Measurements from ENCODE around the gene CALM3.
"Not testable (repeated sequence)": the region's sequence is repeated elsewhere in the genome, so short reads cannot be mapped to it uniquely, and the experiment has no call there.

The CALM3 gene

DNA sequence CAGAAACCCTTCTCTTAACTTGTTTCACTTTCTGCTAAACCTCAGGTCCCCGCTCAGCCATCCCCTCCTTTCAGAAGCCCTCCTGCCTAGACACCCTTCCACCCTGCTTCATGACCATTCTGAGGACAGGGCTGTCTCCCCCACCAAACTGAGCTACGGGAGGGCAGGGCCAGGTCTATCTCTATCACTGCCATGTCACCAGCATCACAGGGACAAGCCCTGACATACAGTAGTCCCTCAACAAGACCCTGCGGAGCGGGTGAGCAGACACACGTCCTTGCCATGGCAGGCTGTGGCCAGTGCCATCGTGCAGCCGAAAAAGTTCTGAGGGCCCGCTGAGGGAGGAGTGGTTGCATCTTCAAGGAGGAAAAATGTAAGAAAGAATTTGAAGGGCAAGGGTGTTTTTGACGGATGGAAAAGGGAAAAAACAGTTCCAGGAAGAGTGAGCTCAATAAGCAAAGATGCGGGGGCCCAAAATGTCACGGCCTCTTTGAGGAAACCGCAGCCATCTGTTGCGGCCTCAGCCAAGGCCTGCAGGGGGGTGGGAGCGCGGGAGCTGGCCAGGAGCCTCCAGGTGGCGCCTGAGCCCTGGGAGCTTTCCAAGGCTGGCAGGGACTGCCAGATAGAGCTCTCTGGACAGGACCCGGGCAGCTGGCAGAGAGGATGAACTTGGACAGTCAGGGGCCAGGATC is 15.6 kb downstream of the CALM3 start:
- peak; percentile 64 for DNase-seq

DNA sequence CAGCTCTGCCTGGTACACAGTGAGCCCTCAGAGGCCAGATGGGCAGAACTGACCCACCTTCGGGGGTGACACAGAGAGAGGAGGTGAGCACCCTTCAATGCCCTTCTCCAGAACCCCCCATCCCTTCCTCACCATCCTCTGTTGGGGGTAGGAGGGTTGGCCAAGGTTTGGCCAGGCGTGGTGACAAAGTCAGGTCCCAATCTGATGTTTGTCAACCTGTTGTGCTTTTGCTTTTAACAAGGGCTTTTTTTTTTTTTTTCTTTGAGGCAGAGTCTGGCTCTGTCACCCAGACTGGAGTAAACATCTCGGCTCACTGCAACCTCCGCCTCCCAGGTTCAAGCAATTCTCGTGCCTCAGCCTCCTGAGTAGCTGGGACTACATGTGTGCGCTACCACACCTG is 16.5 kb downstream of the CALM3 start:
- DNase-seq = no peak

DNA sequence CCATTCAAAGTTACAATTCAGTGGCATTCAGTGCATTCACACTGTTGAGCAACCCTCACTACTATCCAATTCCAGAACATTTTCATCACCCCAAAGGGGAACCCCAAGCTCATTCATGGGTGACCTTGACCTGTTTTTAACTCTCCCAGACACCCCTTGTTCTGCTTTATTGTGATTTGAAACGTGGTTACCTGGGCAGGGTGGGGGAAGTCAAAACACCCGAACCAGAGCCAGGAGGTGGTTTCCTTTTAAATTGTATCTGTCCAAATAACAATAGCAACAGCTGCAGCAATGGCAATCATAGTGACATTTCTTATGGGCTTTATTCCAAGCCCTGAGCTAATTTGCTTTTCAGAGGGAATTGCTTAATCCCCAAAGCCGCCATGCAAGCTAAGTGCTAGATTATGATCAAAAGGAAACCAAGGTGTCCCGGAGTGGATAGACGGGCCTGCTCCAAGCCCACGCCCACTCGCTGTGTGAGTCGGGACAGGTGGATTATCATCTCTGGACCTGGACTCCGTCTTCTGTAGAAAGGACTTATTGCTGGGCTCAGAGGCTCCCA is 17.6 kb downstream of the CALM3 start:
- no peak for DNase-seq

DNA sequence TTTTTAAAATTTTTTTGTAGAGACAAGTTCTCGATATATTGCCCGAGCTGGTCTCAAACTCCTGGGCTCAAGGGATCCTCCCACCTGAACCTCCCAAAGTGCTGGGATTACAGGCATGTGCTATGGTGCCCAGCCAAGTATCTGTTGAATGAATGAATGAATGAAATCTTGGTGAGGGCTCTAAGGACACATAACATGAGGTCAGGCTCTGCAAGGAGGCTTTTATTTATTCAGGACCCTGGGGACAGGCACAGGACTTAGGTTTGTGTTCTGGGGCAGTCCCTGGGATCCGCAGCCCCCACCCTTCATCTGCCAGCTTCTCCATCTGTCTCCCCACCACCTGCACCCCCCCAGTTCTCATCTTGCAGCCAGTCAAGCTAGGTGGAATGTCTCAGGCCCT is 19.1 kb downstream of the CALM3 start:
- DNase-seq = no peak

DNA sequence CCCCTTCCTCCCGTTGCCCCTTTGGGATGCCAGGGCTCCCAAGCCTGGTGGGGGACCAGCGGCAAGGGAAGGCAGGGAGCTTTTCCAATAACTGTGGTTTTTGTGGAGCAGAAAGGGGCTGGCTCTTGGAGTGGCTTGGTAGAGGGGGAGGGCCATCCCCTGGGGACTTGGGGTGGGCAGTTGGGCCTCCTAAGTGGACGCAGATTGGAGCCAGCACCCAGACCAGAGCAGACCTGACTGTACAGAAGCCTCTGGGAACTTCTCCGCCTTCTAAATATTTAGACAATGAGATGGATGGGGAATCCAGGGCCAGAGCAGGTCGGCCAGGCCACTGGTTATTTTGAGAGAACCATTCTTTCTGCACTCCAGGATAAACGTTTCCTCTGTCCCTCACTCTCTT is 19.6 kb downstream of the CALM3 start:
- peak; percentile 64 for DNase-seq

DNA sequence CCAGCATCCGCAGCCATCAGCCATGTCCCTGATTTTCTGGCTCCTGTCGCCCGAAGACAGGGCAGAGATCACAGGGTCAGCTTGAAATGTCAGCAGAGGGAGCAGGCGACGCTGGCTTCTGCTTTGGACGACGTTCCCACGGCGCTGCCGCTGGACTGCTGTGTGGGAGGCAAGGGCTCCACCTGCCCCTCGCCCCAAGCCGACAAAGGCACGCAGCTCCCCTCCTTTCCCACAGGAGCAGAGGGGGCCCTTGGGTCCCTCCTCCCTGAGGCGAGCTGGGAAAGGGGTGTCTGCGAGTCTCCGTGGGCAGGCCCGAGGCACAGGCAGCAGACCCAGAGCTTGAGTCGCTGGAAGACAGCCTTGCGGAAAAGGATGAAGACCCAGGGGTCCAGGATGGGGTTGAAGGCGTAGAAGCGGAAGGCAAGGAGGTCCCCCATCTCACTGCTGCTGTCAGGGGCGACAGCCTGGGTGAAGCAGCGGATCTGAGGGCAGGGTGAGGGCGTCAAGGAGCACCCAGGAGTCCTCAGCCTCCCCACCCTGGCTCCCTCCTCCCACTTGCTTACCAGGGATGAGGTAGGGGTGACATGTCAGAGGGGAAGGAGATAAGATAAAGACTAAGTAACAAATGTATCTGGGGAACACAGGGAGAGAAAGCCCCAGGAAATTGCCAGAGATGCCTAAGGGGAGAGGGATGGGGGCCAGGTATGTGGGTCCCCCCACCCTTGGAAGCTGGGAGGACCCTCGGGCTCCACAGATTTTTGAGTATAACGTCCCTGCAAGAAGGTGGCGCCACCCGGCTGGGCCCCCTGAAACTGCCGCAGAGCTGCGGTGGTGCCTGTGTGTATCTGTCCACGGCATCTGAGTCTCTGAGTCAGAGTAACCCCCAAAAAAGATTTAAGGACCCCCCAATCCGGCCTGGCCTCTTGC is 20.3 kb downstream of the CALM3 start:
- DNase-seq = no peak

DNA sequence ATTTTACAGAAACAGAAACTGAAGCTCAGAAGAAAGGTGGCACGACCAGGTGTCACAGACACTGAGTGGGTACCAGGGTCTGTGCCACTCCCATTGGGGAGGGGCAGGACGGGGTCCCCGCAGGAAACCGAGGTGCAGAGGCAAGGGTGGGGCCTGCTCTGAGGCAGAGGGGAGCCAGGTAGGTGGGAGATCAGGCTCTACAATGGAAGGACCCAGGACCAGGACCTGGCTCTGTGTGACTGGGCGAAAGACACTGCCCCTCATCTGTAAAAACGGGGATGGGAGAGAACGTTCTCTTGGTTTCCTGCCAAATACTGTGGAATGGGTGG is 21.0 kb downstream of the CALM3 start:
- no peak for DNase-seq

DNA sequence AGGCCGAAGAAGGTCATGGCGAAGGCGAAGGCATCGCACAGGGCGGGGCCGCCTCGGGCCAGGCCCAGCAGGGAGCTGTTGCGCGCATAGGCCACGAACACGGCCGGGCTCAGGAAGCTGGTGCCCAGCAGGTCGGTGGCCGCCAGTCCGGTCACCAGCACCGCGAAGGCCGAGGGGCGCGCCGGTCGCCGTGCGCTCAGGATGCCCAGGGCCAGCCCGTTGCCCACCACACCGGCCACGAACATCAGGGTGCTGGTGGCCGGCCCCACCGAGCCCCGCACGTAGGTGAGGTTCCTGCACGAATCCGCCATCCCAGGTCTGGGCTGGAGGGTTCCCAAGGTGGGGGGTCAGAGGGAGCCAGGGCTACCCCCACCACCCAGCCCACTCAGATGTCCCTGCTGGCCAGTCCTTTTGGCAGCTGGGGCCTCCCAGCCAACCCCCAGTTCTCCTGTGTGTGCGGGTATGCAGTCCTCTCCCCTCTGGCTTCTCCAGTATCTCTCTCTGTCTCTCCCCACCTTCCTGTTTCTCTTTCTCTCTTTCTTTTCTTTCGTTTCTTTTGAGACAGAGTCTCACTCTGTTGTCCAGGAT is 22.9 kb downstream of the CALM3 start:
- no peak for DNase-seq

DNA sequence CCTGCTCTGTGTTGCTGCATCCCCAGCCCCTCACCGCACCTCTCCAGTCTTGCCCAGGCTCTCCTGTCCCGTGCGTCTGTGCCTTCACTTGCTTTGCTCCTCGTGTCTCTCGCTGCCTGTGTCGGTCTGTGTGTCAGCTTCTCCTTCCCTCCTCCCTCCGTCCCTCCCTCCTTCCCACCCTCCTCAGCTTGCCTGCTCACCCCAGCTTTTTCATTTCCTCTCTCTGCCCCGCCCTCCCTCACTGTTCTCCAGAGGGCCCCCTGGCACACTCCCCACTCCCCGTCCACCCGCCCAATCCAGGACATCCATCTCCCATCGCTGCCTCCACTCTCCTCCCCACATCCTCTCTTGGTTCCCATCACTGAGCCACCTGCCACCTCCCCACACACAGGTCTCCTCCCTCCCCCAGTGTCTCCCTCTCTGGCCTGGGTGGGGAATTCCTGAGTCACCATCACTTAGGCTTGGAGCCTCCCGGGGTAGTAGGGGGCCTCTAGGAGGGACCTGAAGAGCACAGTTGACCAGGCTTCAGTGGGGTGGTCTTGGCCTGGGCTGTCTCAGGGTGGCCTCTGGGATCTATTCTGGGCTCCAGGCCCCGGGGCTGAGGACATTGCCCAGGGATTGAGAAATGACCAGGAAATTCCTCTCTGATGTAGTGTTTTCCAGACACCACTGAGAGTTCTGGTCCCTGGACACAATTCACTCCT is 24.0 kb downstream of the CALM3 start, which contains the start of gene PTGIR:
Gene PTGIR (minus strand): TSS at position 132 of the 704 bp plus-strand sequence. CDS start 864 bp downstream, outside the sequence.
- peak; percentile 85 for DNase-seq

DNA sequence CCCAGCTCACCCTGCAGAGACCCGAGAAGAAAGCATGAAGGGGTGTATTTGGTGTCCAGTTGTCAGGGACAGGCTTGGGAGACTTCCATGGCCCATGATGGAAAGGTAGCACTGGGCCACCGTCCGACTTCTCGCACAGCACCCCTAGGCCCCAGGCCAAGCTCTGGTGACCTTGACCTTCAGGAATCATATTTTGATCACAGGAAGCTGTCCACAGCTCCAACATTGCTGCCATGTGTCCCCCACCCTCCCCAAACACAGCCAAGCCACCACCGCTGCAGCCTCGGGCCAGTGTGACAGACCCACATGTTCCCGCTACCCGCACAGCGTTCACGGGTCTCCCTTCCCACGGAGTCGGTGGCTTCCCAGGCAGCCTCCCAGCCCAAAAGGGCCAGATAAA is 24.6 kb downstream of the CALM3 start:
- DNase-seq = no peak

DNA sequence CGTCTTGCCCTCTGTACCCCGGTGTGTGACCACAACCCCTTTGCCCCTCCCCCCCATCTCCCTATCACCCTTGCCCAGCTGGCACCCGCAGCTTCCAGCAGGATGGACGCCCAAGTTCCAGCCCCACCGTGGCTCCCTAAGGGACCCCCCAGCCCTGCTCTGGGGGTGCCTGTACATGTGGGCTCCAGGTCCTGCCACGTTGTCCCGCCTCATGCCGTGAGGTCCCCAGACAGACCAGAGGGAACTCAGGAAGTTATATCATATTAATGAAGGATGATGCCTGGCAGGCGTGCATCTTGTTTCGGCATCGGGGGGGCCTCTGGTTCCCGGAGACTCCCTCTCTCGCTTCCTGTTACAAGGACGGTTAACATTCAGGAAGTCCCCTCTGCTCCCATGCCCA is 25.3 kb downstream of the CALM3 start:
- peak; percentile 18 for DNase-seq

DNA sequence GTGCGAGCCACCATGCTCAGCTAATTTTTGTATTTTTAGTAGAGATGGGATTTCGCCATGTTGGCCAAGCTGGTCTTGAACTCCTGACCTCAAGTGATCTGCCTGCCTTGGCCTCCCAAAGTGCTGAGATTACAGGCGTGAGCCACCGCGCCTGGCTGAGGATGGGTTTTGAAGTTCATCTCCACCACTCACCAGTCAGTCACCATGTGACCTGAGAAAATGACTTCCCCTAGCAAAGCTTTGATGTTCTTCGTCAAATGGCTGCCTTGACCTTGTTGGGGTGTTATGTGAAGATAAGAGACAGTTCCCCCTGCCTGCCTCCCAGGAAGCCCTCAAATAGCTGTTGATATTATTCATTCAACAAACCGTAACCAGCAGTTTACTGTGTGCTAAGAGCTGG is 27.8 kb downstream of the CALM3 start:
- not testable (repeated sequence) for DNase-seq

DNA sequence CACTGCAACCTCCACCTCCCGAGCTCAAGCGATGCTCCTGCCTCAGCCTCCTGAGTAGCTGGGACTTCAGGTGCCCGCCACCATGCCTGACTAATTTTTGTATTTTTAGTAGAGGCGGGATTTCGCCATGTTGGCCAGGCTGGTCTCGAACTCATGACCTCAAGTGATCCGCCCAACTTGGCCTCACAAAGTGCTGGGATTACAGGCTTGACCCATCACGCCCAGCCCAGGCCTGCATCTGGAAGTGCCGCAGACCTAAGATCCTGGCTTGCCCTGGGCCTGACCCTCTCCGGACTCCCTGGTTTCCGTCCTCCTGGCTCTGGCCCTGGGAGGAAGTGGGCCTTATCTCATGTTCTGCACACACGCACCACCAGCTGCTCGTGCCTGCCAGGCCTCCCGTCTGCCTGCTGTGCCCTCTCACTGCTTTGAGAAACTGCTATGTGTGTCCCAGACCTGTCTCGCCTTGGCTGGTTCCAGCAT is 28.5 kb downstream of the CALM3 start:
- no peak for DNase-seq

DNA sequence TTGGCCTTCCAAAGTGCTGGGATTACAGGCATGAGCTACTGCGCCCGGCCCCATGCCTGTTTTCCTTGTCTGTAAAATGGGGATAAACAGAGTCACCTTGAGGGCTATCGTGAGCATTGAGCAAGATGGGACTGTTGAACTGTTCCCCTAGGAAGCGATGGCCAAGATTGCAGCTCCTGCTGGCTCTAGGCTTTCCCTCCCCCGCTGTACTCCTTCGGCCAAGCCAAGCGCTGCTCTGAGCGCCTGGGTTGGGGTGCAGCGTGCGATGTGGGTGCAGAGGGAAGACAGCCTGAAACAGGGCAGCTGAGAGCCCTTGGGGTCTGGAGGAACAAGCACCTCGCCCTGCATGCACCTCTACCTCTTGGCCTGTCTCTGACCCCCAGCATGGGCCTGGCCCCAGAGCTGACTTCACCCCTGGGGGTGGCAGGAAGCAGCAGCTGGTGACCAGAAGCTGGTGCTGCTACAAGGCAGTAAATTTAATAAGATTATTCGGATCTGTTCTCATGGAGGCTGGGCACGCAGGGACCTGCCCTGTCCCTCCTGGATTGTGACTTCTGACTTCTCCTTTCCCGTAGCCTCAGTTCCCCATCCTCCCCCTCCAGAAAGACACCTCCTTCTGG is 29.6 kb downstream of the CALM3 start:
- no peak for DNase-seq

DNA sequence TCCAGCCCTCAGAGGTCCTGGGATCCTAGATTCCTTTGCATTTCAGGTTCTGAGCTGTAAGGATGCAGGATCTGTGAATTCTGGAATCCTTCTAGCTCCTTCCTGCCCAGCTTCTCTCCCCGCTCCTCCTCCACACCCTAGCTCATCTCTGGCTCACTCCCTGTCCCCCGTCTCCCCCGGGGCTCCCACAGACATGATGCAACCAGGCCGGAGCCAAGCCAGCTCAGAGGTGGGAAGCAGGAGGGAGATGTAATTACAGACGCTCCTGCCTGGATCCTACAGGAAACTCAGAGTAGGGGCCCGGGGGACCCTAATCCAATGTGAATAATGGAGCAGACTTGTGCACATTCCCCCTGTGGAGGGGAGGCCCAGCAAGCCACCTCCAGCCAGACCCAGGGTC is 30.4 kb downstream of the CALM3 start:
- peak; percentile 81 for DNase-seq

DNA sequence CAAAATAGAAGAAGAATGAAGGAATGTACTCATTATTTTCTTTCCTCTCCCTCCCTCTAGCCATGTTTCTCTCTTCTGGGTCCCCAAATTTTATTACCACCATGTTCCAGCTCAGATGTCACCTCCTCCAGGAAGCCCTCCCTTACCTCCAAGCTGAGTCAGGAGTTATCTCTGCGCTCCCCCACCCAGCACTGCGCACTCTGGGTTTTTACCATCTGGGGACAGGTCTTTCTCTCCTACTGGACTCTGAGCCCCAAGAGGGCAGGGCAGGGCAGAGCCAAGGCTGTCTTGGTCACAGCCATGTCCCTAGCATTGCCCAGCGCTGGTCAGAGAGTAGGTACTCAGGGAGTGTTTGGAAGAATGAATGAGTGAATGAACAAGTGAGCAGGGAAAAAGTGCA is 32.0 kb downstream of the CALM3 start:
- no peak for DNase-seq

DNA sequence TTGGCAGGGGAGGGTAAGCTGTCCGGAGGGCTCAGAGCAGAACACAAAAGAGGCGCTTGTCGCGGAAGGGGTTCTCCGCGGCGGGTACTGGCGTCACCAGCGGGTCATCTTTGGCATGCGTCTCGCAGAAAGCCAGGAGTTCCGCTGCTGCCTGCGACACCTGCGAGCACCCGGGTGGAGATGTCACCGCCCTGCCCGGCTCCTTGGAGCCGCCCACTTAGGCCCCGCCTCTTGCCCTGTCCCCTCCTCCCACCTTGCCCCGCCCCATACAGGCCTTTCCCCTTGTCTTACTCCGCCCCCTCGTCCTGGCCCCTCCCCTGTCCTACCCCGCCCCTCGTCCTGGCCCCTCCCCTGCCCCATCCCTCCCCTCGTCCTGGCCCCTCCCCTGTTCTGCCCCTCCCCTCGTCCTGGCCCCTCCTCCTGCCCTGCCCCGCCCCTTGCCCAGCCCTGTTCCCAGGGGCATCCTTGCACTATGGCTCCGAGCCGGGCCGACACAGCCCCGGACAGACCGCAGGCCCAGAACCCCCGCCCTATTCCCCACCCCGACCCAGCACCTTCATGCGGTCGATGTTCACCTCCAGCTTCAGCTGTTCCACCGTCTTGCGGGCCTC is 33.0 kb downstream of the CALM3 start:
- peak; percentile 88 for DNase-seq

DNA sequence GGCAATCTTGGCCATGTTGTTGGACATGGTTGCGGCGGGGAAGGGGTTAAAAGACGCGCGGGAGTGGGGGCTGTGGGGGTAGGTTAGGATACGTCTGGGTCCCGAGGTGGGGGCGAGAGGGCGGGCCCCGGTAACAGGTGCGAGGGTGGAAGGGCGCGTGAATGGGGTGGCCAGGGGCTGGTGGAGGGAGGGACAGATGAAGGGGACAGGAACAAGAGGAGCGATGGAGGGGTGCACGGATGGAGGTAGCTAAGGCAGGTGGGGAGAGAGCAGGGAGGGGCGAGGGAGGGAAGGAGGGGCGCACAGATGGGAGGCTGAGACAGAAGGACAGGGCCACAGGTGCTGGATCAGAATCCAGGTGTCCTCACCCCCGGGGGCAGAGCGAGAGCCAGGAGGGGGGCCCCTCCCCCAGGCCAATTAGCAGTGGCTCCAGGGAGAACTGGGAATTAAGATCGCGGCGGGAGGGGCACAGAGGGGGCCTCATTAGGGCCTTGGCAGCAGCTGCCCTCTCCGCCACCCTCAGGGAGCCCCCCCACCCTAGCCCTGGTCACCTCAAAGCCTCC is 33.6 kb downstream of the CALM3 start:
- no peak for DNase-seq

DNA sequence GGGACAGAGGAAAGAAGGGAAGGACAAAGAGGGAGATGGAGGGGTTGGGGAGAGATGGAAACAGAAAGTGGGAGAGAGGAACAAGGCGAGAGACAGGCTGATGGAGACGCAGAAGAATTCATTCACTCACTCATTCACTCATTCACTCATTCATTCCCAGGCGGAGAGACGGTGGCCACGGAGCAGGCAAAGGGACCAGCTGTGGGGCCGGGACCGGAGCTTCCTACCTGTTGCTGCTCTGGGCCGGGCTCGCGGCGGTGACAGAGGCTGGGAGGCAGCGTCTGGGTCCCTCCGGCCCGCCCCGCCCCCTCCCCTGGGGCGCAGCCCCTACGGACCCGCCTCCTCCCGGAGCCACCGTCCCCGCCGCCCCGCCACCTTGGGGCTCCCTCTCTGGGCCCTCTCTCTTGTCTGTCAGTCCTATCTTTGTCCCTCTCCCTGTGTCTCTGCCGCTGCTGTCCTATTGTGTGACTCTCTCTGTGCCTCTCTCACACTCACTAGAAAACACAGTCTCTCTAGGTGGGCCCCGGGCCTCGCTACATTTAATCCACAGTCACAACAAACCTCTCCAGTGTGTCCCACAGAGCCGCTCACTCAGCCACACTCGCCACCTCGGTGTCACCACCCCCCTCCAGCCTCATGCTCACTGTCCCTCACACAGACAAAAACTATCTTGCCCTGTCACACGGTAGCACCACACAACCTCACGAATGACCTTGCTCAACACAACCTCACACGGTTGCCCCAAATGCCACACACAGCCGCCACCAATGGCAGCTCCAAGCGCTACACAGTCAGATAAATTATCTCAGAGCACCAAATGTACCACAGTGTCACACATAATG is 35.0 kb downstream of the CALM3 start, which contains the start of gene GNG8:
Gene GNG8 (minus strand): TSS at position 283 of the 842 bp plus-strand sequence. CDS start 1,520 bp downstream, outside the sequence.
- no peak for DNase-seq

DNA sequence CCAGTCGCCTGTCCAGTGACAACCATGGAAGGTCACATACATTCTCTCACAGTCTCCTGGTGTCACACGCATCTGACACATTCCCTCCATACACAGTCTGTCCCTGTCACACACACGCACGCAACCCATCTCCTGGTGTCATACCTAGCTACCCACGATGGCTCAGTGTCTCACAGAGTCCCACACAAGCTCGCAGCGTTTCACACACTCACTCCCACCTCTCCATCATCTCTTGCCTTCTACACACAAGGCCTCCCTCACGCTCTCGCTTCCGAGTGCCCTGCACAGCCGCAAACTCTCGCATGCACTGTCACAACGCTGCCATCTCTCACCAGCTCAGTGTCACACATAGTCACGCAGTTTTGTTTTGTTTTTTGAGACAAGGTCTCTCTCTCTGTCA is 36.1 kb downstream of the CALM3 start:
- DNase-seq = no peak

Measured in fibroblast of skin of right biceps (primary cell).